ENCODE results near the gene CTNS.

- no peak for TF ChIP-seq CTCF (IDR thresholded peaks at IDR 0.05)
- no peak for TF ChIP-seq POLR2A (IDR thresholded peaks at IDR 0.05)
Measured at GRCh38 chr17:3682033-3682432, 45.5 kb downstream of the CTNS start.

All from vagina (tissue), 2 donors.